SKM-1 (cell line): ENCODE results near the gene DDX23.
A peak's percentile ranks its signal among the peaks of the same experiment; 100 is the strongest.
"Not testable (repeated sequence)": the region's sequence is repeated elsewhere in the genome, so short reads cannot be mapped to it uniquely, and the experiment has no call there.

Experiments
- DNase-seq: peaks from one replicate; lab custom pipeline; 2025; ENCODE audit not compliant: unreplicated experiment; lab: John Stamatoyannopoulos, UW

The DDX23 gene

DNA sequence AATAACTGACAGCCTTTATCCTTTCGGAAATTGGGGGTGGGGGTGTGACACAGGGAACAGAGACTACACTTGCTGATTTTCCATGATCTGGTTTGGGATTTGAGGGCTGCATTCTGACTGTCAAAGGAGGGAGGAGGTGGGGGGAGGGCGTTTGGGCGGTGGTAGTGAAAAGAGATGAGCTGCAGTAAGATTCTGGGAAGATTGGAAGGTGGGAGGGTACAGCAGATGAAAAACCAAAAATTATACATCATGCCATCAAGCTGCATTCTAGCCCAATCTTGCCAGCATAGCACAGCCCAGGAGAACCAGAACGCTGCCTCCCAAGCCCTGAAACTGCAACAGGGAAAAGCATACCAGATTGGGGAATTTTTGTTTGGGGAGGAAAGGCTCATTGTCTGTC lies 11.3 kb upstream of the DDX23 start:
- DNase-seq: no peak

DNA sequence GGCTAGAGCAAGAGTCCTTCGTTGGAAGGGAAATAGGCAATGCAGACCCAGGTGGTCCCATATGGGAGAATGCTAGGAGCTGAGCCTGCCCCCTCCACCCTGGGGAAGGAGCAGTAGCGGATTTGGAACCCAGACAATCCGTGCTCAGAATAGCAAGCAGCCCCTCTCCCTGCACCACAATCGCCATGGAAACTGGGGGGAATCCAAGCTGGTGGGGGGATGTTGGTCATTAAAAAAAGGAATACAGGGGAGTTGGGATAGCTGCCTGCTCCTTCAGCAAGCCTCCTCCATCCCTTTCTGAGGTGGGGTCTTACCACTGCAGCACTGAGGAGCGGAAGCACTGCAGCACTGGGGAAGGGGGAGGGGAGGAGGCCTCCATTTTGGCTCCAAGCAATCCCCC lies 10.8 kb upstream of the DDX23 start:
- no peak for DNase-seq

DNA sequence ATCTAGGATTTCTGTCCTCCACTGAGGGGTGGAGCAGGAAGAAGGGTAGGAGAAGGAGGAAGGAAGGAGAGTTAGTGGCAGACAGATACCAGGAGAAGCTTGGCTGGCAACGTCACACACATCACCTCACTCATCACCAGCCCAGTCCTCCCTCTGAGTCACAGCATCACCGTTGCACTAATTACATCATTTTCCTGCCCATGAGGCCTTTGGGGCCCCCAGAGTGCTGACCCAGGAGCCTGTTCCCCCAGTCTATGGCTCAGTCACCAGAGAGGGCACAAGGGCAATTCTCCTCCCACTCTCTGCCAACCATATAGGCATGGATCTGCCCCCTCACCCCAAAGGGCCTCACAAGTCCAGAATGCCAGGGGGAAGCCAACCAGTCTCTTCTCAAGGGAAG lies 9.1 kb upstream of the DDX23 start:
- DNase-seq: no peak

DNA sequence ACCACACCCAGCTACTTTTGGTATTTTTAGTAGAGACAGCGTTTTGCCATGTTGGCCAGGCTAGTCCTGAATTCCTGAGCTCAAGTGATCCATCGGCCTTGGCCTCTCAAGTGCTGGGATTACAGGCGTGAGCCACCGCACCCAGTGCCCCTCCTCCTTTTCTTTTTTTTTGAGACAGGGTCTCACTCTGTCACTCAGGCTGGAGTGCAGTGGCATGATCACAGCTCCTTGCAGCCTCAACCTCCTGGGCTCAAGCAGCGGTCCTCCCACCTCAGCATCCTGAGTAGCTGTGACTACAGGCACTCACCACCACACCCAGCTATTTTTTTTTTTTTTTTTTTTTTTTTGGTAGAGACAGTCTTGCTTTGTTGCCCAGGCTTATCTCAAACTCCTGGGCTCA lies 8.3 kb upstream of the DDX23 start:
- not testable (repeated sequence) for DNase-seq

DNA sequence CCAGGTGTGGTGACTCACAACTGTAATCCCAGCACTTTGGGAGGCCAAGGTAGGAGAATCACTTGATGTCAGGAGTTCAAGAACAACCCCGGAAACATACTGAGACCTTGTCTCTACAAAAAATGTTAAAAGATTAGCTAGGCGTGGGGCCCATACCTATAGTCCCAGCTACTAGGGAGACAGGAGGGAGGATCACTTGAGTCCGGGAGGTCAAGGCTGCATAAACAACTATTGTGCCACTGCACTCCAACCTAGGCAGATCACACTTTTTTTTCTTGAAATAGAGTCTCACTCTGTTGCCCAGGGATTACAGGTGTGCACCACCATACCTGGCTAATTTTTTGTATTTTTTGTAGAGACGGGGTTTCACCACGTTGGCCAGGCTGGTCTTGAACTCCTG lies 7.6 kb upstream of the DDX23 start:
- DNase-seq: no peak

DNA sequence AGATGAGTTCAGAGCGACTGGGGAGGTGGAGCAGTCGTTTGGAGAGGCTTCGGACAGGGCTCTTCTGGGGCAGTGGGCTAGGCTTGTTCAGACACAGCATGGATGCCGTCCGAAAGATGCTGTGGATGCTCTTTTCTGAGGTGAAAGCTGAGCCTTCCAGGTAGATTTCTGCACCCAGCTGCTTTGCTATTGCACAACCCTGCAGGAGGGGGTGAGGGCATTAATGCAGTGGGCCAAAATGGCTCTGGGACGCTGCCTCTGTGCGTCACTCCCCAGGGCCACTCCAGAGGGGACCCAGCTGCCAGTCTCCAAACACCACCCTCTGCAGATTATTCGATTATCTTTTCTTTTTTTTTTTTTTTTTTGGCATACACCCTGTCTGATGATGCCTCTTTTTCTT lies 6.1 kb upstream of the DDX23 start:
- DNase-seq: no peak

DNA sequence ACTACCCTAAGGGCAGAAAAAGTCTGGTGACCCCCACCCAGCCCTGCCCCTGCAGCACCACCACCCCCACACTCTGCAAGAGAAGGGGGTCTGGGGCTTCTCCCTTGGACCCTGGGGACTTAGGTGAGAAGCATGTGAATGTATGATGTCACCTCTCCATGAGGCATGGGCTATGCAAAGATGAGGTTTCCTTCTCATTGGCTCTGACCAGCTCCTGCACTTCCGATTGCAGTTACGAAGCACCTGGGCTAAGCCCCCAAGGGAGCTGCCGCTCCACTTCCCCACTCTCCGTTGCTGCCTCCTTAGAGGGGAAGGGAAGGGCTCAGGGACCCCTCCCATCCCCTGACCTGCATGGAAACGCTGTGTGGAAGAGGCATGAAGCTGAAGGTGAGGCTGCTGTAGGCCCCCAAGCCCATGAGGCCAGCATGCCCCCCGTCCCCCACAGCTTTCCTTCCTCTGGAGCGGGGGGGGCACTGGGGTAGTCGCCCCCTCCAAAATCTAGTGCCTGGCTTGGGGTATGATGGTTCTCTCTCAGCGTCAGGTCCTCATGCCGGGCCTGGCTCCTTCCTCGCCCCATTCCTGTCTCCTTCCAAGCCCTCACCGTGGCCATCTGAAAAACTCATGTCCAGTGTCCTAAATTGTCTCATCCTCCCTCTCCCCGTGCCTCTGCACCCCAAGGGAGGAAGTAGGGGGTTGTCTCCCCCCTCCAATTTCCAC lies 5.5 kb upstream of the DDX23 start:
- DNase-seq: no peak

DNA sequence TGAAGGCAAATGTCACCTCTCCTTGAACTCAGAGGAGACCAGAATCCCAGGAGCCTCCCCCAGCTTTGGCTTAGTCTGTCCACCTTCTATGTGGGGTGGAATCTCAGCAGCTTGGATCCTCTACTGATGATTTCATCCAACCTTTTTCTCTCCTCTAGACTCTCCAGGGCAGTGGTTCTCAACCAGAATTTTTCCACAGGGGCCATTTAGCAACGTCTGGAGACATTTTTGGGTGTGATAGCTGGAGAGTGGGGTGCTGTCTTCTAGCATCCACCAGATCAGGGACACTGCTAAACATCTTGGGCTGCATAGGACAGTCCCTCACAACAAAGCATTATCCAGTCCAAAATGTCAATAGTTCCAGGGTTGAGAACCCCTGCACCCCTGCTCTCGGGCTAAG lies 4.4 kb upstream of the DDX23 start:
- no peak for DNase-seq

DNA sequence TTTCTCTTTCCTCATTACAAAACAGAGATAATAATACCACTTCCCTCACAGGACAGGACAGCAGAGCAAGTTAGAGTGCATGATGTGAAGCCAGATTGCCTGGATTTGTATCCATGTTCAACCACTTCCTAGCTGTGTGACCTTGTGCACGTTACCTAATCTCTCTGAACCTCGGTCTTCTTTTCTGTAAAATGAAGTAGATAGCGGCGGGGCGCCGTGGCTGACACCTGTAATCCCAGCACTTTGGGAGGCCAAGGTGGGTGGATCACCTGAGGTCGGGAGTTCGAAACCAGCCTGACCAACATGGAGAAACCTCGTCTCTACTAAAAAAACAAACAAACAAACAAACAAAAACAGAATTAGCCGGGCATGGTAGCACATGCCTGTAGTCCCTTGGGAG lies 3.0 kb upstream of the DDX23 start:
- DNase-seq: not testable (repeated sequence)

DNA sequence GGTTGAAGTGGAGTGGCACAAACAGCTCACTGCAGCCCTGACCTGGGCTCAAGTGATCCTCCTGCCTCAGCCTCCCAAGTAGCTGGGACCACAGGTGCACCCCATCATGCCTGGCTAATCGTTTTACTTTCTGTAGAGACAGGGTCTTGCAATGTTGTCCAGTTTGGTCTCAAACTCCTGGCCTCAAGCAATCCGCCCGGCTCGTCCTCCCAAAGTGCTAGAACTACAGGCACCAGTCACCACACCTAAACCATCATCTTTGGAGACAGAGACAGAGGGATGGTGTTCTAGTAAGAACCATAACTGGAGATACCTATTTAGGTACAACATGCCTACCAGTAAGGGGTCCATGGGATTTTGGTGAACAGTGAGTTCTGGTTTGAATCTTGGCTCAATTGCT lies 2.5 kb upstream of the DDX23 start:
- DNase-seq: no peak

DNA sequence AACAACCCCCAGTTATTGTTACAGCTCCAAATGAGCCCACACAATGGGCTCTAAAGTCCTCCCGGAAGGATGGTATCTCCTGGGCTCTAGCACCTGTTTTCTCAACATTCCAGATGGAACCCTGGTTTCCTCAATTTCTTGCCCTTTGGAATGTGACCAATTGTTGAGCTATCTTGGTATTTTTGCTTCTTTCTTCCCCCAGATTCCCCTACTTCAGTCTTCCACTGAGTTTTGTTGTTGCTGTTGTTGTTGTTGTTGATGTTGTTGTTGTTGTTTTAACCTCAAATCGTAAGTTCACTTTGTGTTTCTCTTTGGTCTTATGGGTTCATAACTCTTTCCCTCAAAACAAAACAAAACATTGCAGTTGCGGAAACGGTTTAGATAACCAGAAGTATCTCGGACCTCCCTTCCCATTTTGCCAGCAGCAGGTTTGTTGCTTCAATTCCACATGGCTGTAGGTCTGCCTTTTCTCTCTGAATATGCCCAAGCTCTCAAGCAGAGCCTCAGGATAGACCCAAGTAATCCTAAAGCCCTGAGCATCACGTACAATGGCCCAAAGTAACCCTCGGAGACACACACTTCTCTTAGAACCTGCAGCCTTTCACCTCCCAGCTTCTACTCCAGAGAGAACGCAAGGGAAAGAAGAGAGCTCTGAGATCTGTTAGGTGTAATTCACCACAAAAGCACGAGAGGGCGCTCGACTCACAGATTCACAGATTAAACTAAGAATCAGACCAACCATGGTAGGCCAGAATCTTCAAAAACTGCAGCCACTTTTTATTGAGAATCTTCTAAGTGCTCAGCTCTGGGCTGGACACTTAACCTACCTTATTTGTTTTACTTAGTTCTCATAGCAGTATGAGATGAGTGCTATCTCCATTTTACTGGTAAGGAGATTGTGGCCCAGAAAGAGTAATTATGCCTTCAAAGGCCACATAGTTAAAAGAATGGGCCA lies 1.0 kb upstream of the DDX23 start:
- DNase-seq: peak; percentile 34

DNA sequence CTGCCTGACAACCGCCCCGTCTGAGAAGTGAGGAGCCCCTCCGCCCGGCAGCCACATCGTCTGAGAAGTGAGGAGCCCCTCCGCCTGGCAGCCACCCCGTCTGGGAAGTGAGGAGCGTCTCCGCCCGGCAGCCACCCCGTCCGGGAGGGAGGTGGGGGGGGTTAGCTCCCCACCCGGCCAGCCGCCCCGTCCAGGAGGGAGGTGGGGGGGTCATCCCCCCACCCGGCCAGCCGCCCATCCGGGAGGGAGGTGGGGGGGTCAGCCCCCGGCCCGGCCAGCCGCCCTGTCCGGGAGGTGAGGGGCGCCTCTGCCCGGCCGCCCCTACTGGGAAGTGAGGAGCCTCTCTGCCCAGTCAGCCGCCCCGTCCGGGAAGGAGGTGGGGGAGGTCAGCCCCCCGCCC lies 9.9 kb downstream of the DDX23 start:
- not testable (repeated sequence) for DNase-seq

DNA sequence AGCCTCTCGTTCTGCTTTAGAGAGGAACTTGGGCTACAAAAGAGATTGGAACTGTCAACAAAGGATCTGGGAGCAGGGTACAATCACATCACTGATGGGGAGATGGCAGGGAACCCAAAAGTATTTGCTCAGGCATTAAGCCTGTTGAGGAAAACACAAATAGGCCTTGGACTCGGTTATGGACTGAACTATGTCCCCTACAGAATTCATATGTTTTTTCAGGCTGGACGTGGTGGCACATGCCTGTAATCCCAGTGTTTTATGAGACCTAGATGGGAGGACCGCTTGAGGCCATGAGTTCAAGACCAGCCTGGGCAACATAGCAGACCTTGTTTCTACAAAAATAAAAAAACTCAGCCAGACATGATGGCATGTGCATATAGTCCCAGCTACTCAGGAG lies 13.9 kb downstream of the DDX23 start:
- DNase-seq: no peak

DNA sequence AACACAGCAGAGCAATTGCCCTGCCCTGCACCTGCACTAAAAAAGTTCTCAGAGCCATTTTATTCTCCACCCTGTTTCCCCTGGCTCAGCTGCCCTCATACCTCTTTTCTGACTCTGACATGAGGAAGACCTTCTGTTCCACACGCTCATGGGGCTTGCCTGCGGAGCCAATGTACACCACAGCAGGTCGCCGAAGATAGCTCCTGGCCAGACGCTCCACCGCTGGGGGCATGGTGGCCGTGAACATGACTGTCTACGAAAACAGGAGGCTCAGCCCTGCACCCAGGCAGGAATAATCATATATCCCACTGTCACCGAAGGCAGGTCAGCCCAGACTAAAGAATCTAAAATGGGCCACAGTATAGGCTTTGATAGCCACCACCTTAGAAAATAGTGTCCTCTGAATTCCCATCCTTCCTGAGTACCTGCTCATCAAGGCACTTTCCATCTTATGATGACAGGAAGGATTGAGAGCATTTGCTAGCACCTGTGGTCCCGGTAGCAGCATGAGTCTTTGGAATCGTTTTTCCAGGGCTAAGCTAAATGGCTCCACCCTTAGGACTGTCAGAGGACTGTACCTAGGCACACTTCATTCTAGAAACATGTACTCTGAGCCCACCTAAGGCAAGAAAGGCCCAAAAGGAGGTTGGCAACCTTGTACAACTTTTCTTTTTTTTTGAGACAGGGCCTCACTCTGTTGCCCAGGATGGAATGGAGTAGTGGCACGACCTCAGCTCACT lies 19.5 kb downstream of the DDX23 start:
- no peak for DNase-seq

DNA sequence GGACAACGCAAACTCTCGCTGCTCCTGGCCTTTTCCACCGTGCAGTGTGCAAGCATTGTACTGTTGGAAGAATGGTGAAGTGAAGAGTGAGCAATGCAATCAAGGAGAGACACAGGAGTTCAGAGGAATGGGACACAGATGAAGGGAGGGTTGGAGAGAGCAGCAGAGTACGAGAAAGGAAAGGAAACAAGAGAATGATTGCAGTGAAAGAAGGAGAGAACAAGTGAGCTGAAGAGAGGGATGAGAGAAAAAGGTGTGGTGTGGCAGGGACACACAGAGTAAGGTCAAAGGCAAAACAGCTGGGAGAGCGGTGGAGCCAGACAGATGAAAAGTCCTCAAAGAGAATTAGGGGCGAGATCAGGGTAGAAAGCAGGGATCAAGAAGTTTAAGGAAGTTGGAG lies 20.7 kb downstream of the DDX23 start:
- no peak for DNase-seq

DNA sequence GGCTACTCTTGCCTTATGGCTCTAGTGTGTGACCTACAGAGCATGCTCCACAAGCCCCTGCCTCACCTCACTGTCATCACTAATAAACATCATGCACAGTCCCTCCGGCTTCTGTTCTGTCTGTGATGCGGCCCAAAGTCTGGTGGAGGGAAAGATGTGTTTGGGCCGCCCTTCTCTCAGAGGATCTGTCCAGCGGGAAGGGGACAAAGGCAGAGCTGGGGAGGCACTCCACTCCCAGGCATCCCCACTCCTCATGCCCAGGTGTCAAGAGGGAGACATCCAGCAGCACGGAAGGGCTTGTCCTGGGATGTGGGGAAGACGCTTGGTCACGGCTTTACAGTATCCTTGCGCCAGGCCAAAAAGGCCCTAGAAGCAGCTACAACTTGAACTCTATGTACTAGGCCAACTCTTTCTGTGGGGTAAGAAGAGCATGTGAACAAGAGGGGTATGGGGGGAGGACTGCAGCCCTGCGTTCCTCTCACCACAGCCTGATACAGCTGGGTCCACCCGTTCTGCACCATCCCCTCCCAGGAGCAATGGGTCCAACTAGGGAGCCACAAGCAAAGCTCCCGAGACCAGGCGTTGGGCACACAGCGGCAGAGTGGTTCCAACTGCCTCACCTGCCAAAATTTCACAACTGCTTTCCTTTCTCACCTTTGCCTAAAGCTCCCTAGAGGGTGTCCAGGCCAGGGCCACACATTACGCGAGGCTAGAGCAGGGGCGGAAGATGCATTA lies 23.0 kb downstream of the DDX23 start:
- DNase-seq: no peak

DNA sequence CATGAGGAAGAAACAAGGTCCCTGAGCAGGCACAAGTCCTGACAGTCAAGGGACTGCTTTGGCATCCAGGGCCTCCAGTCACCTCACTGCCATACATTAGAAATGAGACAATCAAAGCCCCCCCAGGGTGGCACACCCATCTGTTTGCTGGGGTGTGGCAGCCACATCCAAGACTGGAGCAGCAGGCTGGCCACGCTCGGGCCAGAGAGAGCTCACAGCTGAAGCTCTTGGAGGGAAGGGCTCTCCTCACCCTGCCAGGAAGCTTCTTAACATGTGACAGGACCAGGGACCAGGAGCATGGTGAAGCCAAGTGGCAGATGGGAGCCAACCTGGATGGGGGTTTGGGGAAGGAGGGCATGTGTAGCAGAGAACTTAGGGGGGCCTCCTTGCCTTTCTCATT lies 23.7 kb downstream of the DDX23 start:
- DNase-seq: no peak

DNA sequence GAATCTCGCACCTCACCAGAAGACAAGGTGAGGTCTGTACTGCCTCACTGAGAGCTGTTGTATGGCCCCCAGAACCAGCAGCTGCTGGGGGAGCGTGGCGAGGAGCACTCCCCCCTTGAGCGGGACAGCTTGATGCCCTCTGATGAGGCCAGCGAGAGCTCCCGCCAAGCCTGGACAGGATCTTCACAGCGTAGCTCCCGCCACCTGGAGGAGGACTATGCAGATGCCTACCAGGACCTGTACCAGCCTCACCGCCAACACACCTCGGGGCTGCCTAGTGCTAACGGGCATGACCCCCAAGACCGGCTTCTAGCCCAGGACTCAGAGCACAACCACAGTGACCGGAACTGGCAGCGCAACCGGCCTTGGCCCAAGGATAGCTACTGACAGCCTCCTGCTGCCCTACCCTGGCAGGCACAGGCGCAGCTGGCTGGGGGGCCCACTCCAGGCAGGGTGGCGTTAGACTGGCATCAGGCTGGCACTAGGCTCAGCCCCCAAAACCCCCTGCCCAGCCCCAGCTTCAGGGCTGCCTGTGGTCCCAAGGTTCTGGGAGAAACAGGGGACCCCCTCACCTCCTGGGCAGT lies 24.4 kb downstream of the DDX23 start:
- no peak for DNase-seq

DNA sequence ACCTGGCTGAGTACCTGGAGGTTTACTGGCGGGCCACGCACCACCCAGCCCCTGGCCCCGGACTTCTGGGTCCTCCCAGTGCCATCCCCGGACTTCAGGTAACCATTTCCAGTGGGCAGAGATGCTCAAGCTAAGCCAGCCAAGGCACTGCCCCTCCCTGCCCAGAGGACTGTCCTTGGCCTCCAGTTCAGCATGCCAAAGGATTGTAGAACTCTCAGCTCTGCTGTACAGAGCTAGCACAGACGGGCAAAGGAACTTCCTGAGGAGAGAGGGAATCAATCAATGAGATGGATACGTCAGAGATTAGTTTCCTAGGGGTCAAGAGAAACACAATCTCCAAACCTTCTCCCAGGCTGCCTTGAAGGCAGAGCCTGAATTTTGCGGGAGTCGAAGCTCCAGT lies 24.9 kb downstream of the DDX23 start:
- DNase-seq: no peak

DNA sequence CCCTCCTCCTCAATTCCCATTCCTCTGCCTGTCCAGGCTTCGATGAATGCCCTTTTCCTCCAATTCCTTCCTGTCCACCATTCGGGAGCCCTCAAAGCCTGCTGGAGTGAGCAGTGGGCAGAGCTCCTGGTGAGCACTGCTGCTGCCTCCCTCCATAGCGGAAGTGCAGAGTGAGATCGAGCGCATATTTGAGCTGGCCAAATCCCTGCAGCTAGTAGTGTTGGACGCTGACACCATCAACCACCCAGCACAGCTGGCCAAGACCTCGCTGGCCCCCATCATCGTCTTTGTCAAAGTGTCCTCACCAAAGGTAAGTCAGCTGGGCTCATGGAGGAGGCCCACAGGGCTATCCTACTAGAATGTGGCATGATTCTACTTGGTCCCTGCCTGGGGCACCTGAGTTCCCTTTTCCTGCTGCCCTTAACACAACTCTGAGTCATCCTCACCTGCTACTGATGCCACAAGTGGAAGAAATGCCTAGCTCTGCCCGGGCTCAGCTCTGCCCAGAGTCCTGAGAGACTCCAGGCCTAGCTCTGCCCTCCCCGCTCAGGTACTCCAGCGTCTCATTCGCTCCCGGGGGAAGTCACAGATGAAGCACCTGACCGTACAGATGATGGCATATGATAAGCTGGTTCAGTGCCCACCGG lies 25.6 kb downstream of the DDX23 start:
- DNase-seq: no peak
